Heart left ventricle (tissue), 16 donors: Measurements from ENCODE around the gene EHBP1L1. TPM values are rescaled to one million over a fixed set of nuclear protein-coding genes. Genes with fewer than 3 reads are reported as not detected.

Source experiments
- ATAC-seq, 4 donors: fragments of 200-7000 bp; cut with Tn5 transposase; one replicate each; pipeline ENCODE4 v1.9.1; 2020 to 2022; ENCODE audit warnings: moderate library complexity in 4 of 4, mild to moderate bottlenecking in 3 of 4, moderate number of reproducible peaks in 1 of 4
- DNase-seq, 5 donors: peaks; one replicate each; pipeline ENCODE4 v3.0.0-alpha.2; 2020
- H3K27ac ChIP-seq, 12 donors: fragments of 200-600 bp; sonication (generic) in 4 of 12; one replicate each; pipeline versions ENCODE4 v1.5.0 to v1.8.0; 2016 to 2022; ENCODE audit warnings: mild to moderate bottlenecking in 2 of 12
- H3K27me3 ChIP-seq, 9 donors: fragments of 200-600 bp; sonication (generic) in 2 of 9; one replicate each; pipeline versions ENCODE4 v1.5.1 to v1.8.0; 2016 to 2022; ENCODE audit warnings: mild to moderate bottlenecking in 3 of 9
- H3K36me3 ChIP-seq, 9 donors: fragments of 200-600 bp; sonication (generic) in 2 of 9; one replicate each; pipeline versions ENCODE4 v1.5.0 to v1.8.0; 2018 to 2022; ENCODE audit warnings: mild to moderate bottlenecking in 2 of 9
- H3K4me1 ChIP-seq, 12 donors: fragments of 200-600 bp; sonication (generic) in 4 of 12; one replicate each; pipeline versions ENCODE4 v1.5.0 to v1.8.0; 2016 to 2022; ENCODE audit warnings: mild to moderate bottlenecking in 3 of 12
- H3K4me3 ChIP-seq, 12 donors: fragments of 200-600 bp; sonication (generic) in 4 of 12; one replicate each; pipeline versions ENCODE4 v1.5.0 to v1.8.0; 2017 to 2022; ENCODE audit warnings: mild to moderate bottlenecking in 9 of 12, moderate library complexity in 4 of 12
- H3K9me3 ChIP-seq, 12 donors: fragments of 200-600 bp; sonication (generic) in 4 of 12; one replicate each; pipeline versions ENCODE4 v1.5.0 to v1.8.0; 2016 to 2022; ENCODE audit warnings: mild to moderate bottlenecking in 1 of 12
- POLR2A ChIP-seq, 2 donors: fragments of 450-650 bp; IDR thresholded peaks; one replicate each; pipeline ENCODE4 v1.6.1; 2017; ENCODE audit warnings: antibody characterized with exemption in 2 of 2, mild to moderate bottlenecking in 2 of 2, moderate library complexity in 2 of 2
- WGBS, 4 donors: extraction: QIAGEN DNeasy Blood & Tissue Kit in 2 of 4; methylation state at CpG; one replicate each; pipeline versions ENCODE4 v1.1.5 to v1.1.7; 2013 to 2018; 5-methylcytosine and 5-hydroxymethylcytosine counted together
- intact Hi-C, 10 donors: fragments of 100-400 bp; cut with DNase I; formaldehyde crosslinking; loops; one replicate each; pipeline versions ENCODE4 v1.11.1 to v1.14.2; 2022
- polyA plus RNA-seq, 2 donors: library from polyadenylated mRNA; stranded (reverse); fragments of 200-250 nt; gene quantifications; one replicate each; pipeline ENCODE4 v1.2.3, GENCODE V29; 2013
- total RNA-seq, 9 donors: library from RNA; depleted of rRNA in 2 of 9; stranded (reverse); fragments of >200 nt in 2 of 9; fragmentation: NEBNext Ultra II Directional in 3 of 9; extraction: Animal tissue kit (Norgen Biotek cat#: 25700) in 3 of 9; gene quantifications; one replicate each; pipeline versions ENCODE4 v1.1.0 to v1.2.4, GENCODE V29; 2016 to 2023
- TF ChIP-seq, protein P1 (sequence below), 12 donors: fragments of 200-600 bp; sonication (generic) in 4 of 12; IDR thresholded peaks; one replicate each; pipeline versions ENCODE4 v1.5.0 to v1.8.0; 2018 to 2022; ENCODE audit warnings: antibody characterized with exemption in 12 of 12, mild to moderate bottlenecking in 5 of 12
- donor health status: ischemic (EF 13 %, LVEDD 7.1; RV severe dilation, severe dysfunction).
- donor health status: healthy with polysubstance abuse.
- donor health status: DM: no; HTN: yes; CAD: no.
- donor health status: DM: no; HTN: no; CAD: no.
- donor health status: ischemic (EF 25% LVEDD 6.9; RV normal size, moderate dysfunction).
- donor health status: ischemic (EF 25% LVEDD 5.7; RV mildly dilated, moderate dysfunction).
- donor health status: healthy.
- donor health status: DM: yes; HTN: yes; CAD: no.
- donor health status: ischemic (EF 35%, LVEDD 5.7; RV mildly dilated, moderate dysfunction).
- donor health status: nonischemic (EF 11% LVEDD 7.7; RV severe dilation, severe dysfunction).
- donor health status: DM: yes; HTN: yes; CAD: no.
- donor health status: PGD.
- donor health status: ischemic (EF 29% LVEDD 5.4; RV normal size, mild dysfunction).
- donor health status: nonischemic (EF 23%, LVEDD 6.1; RV moderate dilation, normal function).

The EHBP1L1 gene
- total and polyA plus RNA-seq, 11 donors: 37.4 to 144 (median 79.0) TPM

GRCh38 chr11:65606876-65607613, 31.2 kb downstream of the EHBP1L1 start:
- 16 to 21% (median 18%) methylated on average over 15 to 67 of the region's 67 CpGs for WGBS, 4 donors
- DNase-seq (peak; percentile 93 to 96 (median 96)), ATAC-seq (peak; percentile 90 to 97 (median 96))
- peak overlapping the region; percentile 29 to 89 (median 74) for H3K27ac ChIP-seq
- peaks cover 4 to 76% (median 44%) of the 10 kb centered on the region in 12 donors for H3K4me1 ChIP-seq
- peak overlapping the region in 10 of 12 donors; percentile 17 to 56 (median 40) for H3K4me3 ChIP-seq
- H3K27me3 ChIP-seq: no peaks in the 10 kb centered on the region
- no peaks in the 10 kb centered on the region for H3K9me3 ChIP-seq
- H3K36me3 ChIP-seq: peaks cover 0 to 94% (median 73%) of the 10 kb centered on the region in 9 donors
- intact Hi-C loops: loop anchor here in 1 of 10 donors (2.0 kb wide), 1 partner anchor 30 kb away; the partner anchor contains the start of gene EHBP1L1
- peak in 1 of 2 donors; percentile 19 for TF ChIP-seq POLR2A (IDR thresholded peaks at IDR 0.05)
- TF ChIP-seq, protein P1, sequence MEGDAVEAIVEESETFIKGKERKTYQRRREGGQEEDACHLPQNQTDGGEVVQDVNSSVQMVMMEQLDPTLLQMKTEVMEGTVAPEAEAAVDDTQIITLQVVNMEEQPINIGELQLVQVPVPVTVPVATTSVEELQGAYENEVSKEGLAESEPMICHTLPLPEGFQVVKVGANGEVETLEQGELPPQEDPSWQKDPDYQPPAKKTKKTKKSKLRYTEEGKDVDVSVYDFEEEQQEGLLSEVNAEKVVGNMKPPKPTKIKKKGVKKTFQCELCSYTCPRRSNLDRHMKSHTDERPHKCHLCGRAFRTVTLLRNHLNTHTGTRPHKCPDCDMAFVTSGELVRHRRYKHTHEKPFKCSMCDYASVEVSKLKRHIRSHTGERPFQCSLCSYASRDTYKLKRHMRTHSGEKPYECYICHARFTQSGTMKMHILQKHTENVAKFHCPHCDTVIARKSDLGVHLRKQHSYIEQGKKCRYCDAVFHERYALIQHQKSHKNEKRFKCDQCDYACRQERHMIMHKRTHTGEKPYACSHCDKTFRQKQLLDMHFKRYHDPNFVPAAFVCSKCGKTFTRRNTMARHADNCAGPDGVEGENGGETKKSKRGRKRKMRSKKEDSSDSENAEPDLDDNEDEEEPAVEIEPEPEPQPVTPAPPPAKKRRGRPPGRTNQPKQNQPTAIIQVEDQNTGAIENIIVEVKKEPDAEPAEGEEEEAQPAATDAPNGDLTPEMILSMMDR (IDR thresholded peaks at IDR 0.05): no peak

DNA sequence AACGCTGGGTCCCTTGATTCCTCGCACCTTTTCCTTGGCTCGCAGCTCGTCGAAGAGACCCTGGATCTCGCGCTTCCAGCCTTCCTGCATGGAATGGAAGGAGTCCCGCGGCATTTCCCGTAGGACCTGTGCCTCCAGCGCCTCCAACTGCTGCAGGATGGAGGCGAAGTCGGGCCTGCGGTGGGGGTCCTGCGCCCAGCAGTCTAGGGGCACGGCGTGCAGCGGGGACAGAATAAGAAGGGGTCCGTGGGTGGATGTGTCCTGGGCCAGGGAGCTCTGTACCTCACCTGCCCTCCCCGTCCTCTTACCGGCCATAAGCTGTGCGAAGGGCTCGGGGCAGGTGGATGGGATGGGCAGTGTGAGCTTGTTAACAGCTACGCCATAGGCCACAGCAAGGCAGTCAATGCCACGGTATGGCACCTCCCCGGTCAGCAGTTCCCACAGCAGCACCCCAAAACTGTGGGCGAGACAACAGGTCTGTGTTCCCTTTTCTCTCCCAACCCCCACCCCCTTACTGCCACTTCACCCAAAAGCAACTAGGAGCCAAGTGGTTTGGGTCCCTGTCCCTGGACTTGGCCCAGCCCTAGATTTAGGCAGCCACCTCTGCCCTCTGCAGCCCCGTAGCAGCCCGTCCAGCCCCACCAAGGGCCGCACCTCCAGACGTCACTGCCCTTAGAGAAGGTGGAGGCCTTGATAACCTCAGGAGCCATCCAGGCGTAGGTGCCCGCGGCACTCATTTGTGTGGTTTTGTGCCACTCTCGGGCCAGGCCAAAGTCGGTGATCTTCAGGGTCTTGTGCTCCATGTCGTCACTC, 32.0 kb downstream of the EHBP1L1 start:
- Histone ChIP-seq H3K4me1 (peaks cover 4 to 83% (median 50%) of the 10 kb centered on the region in 12 donors), H3K36me3 (peaks cover 0 to 94% (median 71%) of the 10 kb centered on the region in 9 donors), H3K4me3 (peak overlapping the region in 10 of 12 donors; percentile 17 to 56 (median 40)), H3K9me3 (no peaks in the 10 kb centered on the region), H3K27me3 (no peaks in the 10 kb centered on the region), H3K27ac (peak overlapping the region in 9 of 12 donors; percentile 2 to 80 (median 60))
- no peak for ATAC-seq
- peak in 1 of 5 donors; percentile 29 for DNase-seq
- intact Hi-C loops: loop anchor here in 1 of 10 donors (2.0 kb wide), 1 partner anchor 31 kb away; the partner anchor contains the start of gene EHBP1L1
- 69 to 75% (median 71%) methylated on average over 27 to 37 of the region's 37 CpGs for WGBS, 4 donors
- TF ChIP-seq, protein P1 (IDR thresholded peaks at IDR 0.05): no peak
- no peak for TF ChIP-seq POLR2A (IDR thresholded peaks at IDR 0.05)

GRCh38 chr11:65609229-65609628, 33.4 kb downstream of the EHBP1L1 start:
- Histone ChIP-seq H3K4me3 (no peak overlapping the region), H3K9me3 (no peaks in the 10 kb centered on the region), H3K36me3 (peaks cover 0 to 81% (median 57%) of the 10 kb centered on the region in 9 donors), H3K27me3 (no peaks in the 10 kb centered on the region), H3K27ac (peak overlapping the region in 6 of 12 donors; percentile 96 to 99 (median 97)), H3K4me1 (peaks cover 4 to 86% (median 56%) of the 10 kb centered on the region in 12 donors)
- no peak for TF ChIP-seq POLR2A (IDR thresholded peaks at IDR 0.05)
- TF ChIP-seq, protein P1 (IDR thresholded peaks at IDR 0.05): no peak
- intact Hi-C loops: no loop called here
- DNase-seq (no peak), ATAC-seq (no peak)
- WGBS, 4 donors: 49 to 61% (median 53%) methylated on average over 3 of the region's 3 CpGs
